K562 (cell line): ENCODE data around the gene FMNL3. TPM values are rescaled to one million over a fixed set of nuclear protein-coding genes. Genes with fewer than 3 reads are reported as not detected.
A peak's percentile ranks its signal among the peaks of the same experiment; 100 is the strongest.

ENCODE experiments used
- ATAC-seq: fragments of 200-7000 bp; cut with Tn5 transposase; 3 replicates; pipeline ENCODE4 v1.9.1; 2020; ENCODE audit warnings: moderate library complexity
- BruUV-seq: library from RNA; stranded (reverse); fragments of 400-500 nt; replicated peaks from 2 replicates; lab custom pipeline; 2021; lab: Mats Ljungman, UMichigan
- CTCF ChIA-PET: fragments of 300-600 bp; formaldehyde crosslinking; extraction: SDS; loops from one replicate; lab custom pipeline; 2021; ENCODE audit warnings: low intra/inter-chr PET ratio; lab: Yijun Ruan, JAX
- POLR2A ChIA-PET: fragments of 300-600, 350-650 bp; sonication (Branson Sonifier 250); formaldehyde crosslinking; extraction: SDS; loops from one replicate; lab custom pipeline; 2021; ENCODE audit warnings: antibody characterized with exemption, inconsistent platforms; lab: Yijun Ruan, JAX
- DNase-seq, 4 experiments: peaks; one replicate each; pipeline versions ENCODE4 v3.0.0 to v3.0.0-alpha.2; 2011 to 2018; ENCODE audit warnings: low spot score in 3 of 4, mixed read lengths in 3 of 4; ENCODE audit errors: extremely low read depth in 1 of 4
- FAIRE-seq: peaks from 2 replicates; lab custom pipeline; 2011; peaks lifted over from hg19 to GRCh38; lab: Jason Lieb, UNC
- H2AFZ ChIP-seq: 2 replicates; pipeline ENCODE4 v1.6.0; 2011; ENCODE audit warnings: low read depth, low read length, control low read depth, inconsistent platforms
- H3K27ac ChIP-seq: fragments of 200-600 bp; 3 replicates; pipeline ENCODE4 v1.8.0; 2011; ENCODE audit warnings: low read depth, mild to moderate bottlenecking, control low read depth, inconsistent platforms, low read length, moderate library complexity, mixed read lengths; ENCODE audit errors: extremely low read depth
- H3K27me3 ChIP-seq, 2 experiments: fragments of 300-600 bp in 1 of 2; 2 replicates in 1 of 2; 3 replicates in 1 of 2; pipeline versions ENCODE4 v1.6.0 to v1.8.0; 2011; ENCODE audit warnings: inconsistent platforms in 2 of 2, low read length in 2 of 2, mild to moderate bottlenecking in 1 of 2, mixed read lengths in 1 of 2, moderate library complexity in 1 of 2; ENCODE audit not compliant: control insufficient read depth in 2 of 2, insufficient read depth in 2 of 2
- H3K36me3 ChIP-seq: fragments of 300-600 bp; 3 replicates; pipeline ENCODE4 v1.8.0; 2011; ENCODE audit warnings: mild to moderate bottlenecking, low read length, inconsistent platforms; ENCODE audit not compliant: control insufficient read depth, insufficient read depth
- H3K4me1 ChIP-seq, 2 experiments: fragments of 200-600 bp in 1 of 2; replicated peaks in 1 of 2; 2 replicates in 1 of 2; 3 replicates in 1 of 2; pipeline versions ENCODE4 v1.5.1 to v1.8.0; 2011; ENCODE audit warnings: inconsistent platforms in 2 of 2, low read length in 2 of 2, mild to moderate bottlenecking in 1 of 2, mixed read lengths in 1 of 2, moderate library complexity in 1 of 2; ENCODE audit not compliant: control insufficient read depth in 2 of 2, insufficient read depth in 2 of 2
- H3K4me2 ChIP-seq: 2 replicates; pipeline ENCODE4 v1.6.1; 2011; ENCODE audit warnings: low read length, control low read depth, inconsistent platforms, mixed read lengths; ENCODE audit not compliant: insufficient read depth
- H3K4me3 ChIP-seq: fragments of 200-600 bp; sonication (generic), shearing (Covaris generic); 2 replicates; pipeline ENCODE4 v1.5.1; 2016; ENCODE audit warnings: control low read depth, inconsistent platforms
- H3K79me2 ChIP-seq: fragments of 200-600 bp; 3 replicates; pipeline ENCODE4 v1.8.0; 2011; ENCODE audit warnings: low read length, inconsistent platforms; ENCODE audit not compliant: control insufficient read depth, insufficient read depth
- H3K9ac ChIP-seq, 2 experiments: 2 replicates each; pipeline versions ENCODE4 v1.6.0 to v1.6.1; 2011; ENCODE audit warnings: low read depth in 2 of 2, low read length in 2 of 2, control low read depth in 1 of 2, inconsistent platforms in 1 of 2, mild to moderate bottlenecking in 1 of 2, mixed read lengths in 1 of 2; ENCODE audit not compliant: insufficient read depth in 1 of 2
- H3K9me1 ChIP-seq: one replicate; pipeline ENCODE4 v1.6.0; 2011; ENCODE audit warnings: inconsistent platforms, mild to moderate bottlenecking, low read length, moderate library complexity; ENCODE audit not compliant: control insufficient read depth, insufficient read depth
- H3K9me3 ChIP-seq: replicated peaks from 2 replicates; pipeline ENCODE4 v1.5.1; 2011; ENCODE audit warnings: low read depth, low read length, inconsistent platforms; ENCODE audit not compliant: control insufficient read depth, insufficient read depth
- H4K20me1 ChIP-seq: replicated peaks from 2 replicates; pipeline ENCODE4 v1.6.1; 2011; ENCODE audit warnings: low read length, inconsistent platforms, mixed read lengths; ENCODE audit not compliant: control insufficient read depth, insufficient read depth
- CEBPB ChIP-seq: fragments of 450-650 bp; IDR thresholded peaks from 2 replicates; pipeline ENCODE4 v1.6.1; 2016; ENCODE audit warnings: missing genetic modification characterization, missing compliant biosample characterization
- HMGN3 ChIP-seq: IDR thresholded peaks from 2 replicates; pipeline ENCODE4 v1.6.1; 2011; ENCODE audit warnings: borderline replicate concordance, low read depth, mild to moderate bottlenecking, mixed read lengths, low read length; ENCODE audit not compliant: insufficient read length; ENCODE audit errors: extremely low read depth
- MAFF ChIP-seq: IDR thresholded peaks from 2 replicates; pipeline ENCODE4 v1.6.1; 2012; ENCODE audit warnings: low read length, improper control_type of control experiment
- MCM3 ChIP-seq: fragments of 450-650 bp; IDR thresholded peaks from 2 replicates; pipeline ENCODE4 v1.6.1; 2016
- MED1 ChIP-seq: sonication (generic); formaldehyde crosslinking; IDR thresholded peaks from 2 replicates; pipeline ENCODE4 v1.8.1; 2023; ENCODE audit warnings: missing genetic modification reagents, borderline replicate concordance
- RBM39 ChIP-seq: fragments of 200-400 bp; formaldehyde crosslinking; optimal IDR thresholded peaks from 2 replicates; pipeline ENCODE3; 2018; ENCODE audit warnings: low read depth, low read length
- SP2 ChIP-seq: IDR thresholded peaks from 2 replicates; pipeline ENCODE4 v1.6.1; 2011; ENCODE audit warnings: mild to moderate bottlenecking, low read depth, low read length, moderate library complexity; ENCODE audit not compliant: poor library complexity, severe bottlenecking; ENCODE audit errors: extremely low read depth
- STAT6 ChIP-seq: sonication (generic); formaldehyde crosslinking; IDR thresholded peaks from 2 replicates; pipeline ENCODE4 v1.8.1; 2023; ENCODE audit warnings: mild to moderate bottlenecking, missing genetic modification reagents
- TBL1XR1 ChIP-seq, 2 experiments: IDR thresholded peaks; 2 replicates each; pipeline ENCODE4 v1.6.1; 2012; ENCODE audit warnings: improper control_type of control experiment in 2 of 2, low read length in 2 of 2, mild to moderate bottlenecking in 1 of 2
- TCF7 ChIP-seq: sonication (generic); IDR thresholded peaks from 2 replicates; pipeline ENCODE4 v1.6.1; 2016; ENCODE audit warnings: antibody characterized with exemption, borderline replicate concordance
- XRCC4 ChIP-seq: IDR thresholded peaks from one replicate; pipeline ENCODE4 v1.6.1; 2011; ENCODE audit not compliant: insufficient read depth, insufficient read length; ENCODE audit errors: extremely low read depth
- XRCC5 ChIP-seq: fragments of 200-400 bp; formaldehyde crosslinking; IDR thresholded peaks from 2 replicates; pipeline ENCODE4 v1.6.1; 2017; ENCODE audit warnings: low read depth, mild to moderate bottlenecking, low read length
- ZNF121 ChIP-seq: sonication (generic); formaldehyde crosslinking; conservative IDR thresholded peaks from 2 replicates; pipeline ENCODE4 v1.8.0; 2022; ENCODE audit warnings: missing genetic modification reagents
- ZNF311 ChIP-seq: fragments of 250-450 bp; sonication (Bioruptor Pico); IDR thresholded peaks from 2 replicates; pipeline ENCODE4 v1.4.0; 2020; ENCODE audit warnings: mild to moderate bottlenecking, moderate library complexity
- ZNF445 ChIP-seq: fragments of 250-450 bp; sonication (Bioruptor Pico); IDR thresholded peaks from 2 replicates; pipeline ENCODE4 v1.4.0; 2020; ENCODE audit warnings: low read depth, mild to moderate bottlenecking, moderate library complexity
- ZSCAN32 ChIP-seq: fragments of 450-650 bp; formaldehyde crosslinking; IDR thresholded peaks from 2 replicates; pipeline ENCODE4 v1.4.0; 2020; ENCODE audit warnings: mild to moderate bottlenecking, moderate library complexity
- WGBS: fragments of 100-300 bp; shearing (Covaris generic); methylation state at CpG from one replicate; pipeline ENCODE4 v1.1.6; 2016; ENCODE audit warnings: low coverage, mixed read lengths; ENCODE audit not compliant: insufficient coverage; ENCODE audit errors: missing lambda C conversion rate; 5-methylcytosine and 5-hydroxymethylcytosine counted together
- in situ Hi-C: fragments of 300-500 bp; cut with MboI; formaldehyde crosslinking; loops from 4 replicates; pipeline ENCODE4 v1.15.0; 2018; ENCODE audit warnings: inconsistent platforms, mixed read lengths
- intact Hi-C: fragments of 100-400 bp; cut with micrococcal nuclease; formaldehyde crosslinking; loops from 2 replicates; pipeline ENCODE4 v1.14.2; 2022
- polyA plus RNA-seq, 8 experiments: library from polyadenylated mRNA; depleted of rRNA in 4 of 8; stranded (reverse) in 5 of 8; unstranded in 3 of 8; fragments of >200 nt; fragmentation: Nextera tagmentation in 2 of 8; fragmentation: Illumina TruSeq in 1 of 8; extraction: Ambion mirVana in 2 of 8; extraction: Trizol in 1 of 8; gene quantifications; 2 replicates each; pipeline versions ENCODE4 v1.2.1 to v1.2.3, GENCODE V29; 2011 to 2014; ENCODE audit warnings: inconsistent platforms in 1 of 8, missing spikeins in 1 of 8
- total RNA-seq, 7 experiments: library from RNA; depleted of rRNA in 6 of 7; stranded (reverse); fragments of >200 nt in 6 of 7; fragmentation: Illumina TruSeq in 2 of 7; extraction: Trizol in 2 of 7; gene quantifications; 2 replicates each; pipeline versions ENCODE4 v1.2.1 to v1.2.3, GENCODE V29; 2011 to 2021; ENCODE audit warnings: low replicate concordance in 1 of 7
- TF ChIP-seq, protein P1 (sequence below): sonication (generic); formaldehyde crosslinking; IDR thresholded peaks from 2 replicates; pipeline ENCODE4 v1.8.0; 2022; ENCODE audit warnings: missing genetic modification reagents, mild to moderate bottlenecking, borderline replicate concordance

Gene FMNL3
- total and polyA plus RNA-seq, 9 of the 15 experiments (the other 6 are each of a cell fraction or from before 2014, with no cell fraction given), result 0.49 to 14.4 (median 6.8) TPM

DNA sequence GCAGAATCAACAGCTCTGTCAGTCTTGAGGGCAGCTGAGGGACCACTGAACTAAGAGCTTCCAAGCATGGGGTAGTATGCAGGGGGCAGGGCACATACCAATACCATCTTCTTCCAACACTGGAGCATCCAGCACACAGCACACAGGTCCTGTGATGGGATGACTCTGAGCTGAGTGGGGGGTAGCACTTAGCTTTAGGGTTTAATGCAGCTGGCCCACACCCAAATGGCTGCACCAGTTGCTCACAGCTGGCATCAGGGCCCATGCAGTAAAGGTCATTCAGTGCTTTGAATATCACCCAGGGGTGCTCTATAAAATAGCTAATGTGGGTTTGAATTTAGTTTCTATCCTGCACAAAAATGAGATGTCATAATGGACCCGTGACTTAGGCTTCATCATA, 103.5 kb downstream of the FMNL3 start (continued):
- TF ChIP-seq STAT6 (CRISPR knock-in tag) (no peak), HMGN3 (no peak), MCM3 (no peak), XRCC4 (no peak), ZSCAN32 (CRISPR knock-in tag) (no peak), MED1 (CRISPR knock-in tag) (no peak), MAFF (no peak), TCF7 (no peak)

- Histone ChIP-seq H2AFZ (no peak overlapping the region), H3K79me2 (no peaks in the 10 kb centered on the region), H3K4me3 (no peak overlapping the region), H3K9me1 (no peaks in the 10 kb centered on the region), H3K4me2 (no peak overlapping the region), H3K9me3 (no peaks in the 10 kb centered on the region), H3K27ac (no peak overlapping the region), H3K9ac (no peak overlapping the region), H3K27me3 (no peaks in the 10 kb centered on the region; a peak in 1 of 5 replicates), H3K36me3 (no peaks in the 10 kb centered on the region), H3K4me1 (peaks cover 0 to 3% of the 10 kb centered on the region in 2 experiments; a peak in 1 of 5 replicates), H4K20me1 (peaks cover 8% of the 10 kb centered on the region; the same call in 1 of the 2 replicates)
- in situ Hi-C loops (no loop called here), intact Hi-C loops (no loop called here)
- peak in 1 of 4 experiments; percentile 3 for DNase-seq
- 59% methylated on average over 7 of the region's 8 CpGs for WGBS
- no TSS peak for BruUV-seq
- no peak for ATAC-seq
- CTCF ChIA-PET, result no interaction called here
- POLR2A ChIA-PET, result interaction anchor here (0.6 to 1.5 kb wide), 6 partner anchors 11 to 141 kb away, joined by 3 to 4 read pairs (median 3); partner anchors contain the start of gene TMBIM6
- FAIRE-seq, result no peak
- TF ChIP-seq ZNF121 (no peak), CEBPB (tag) (no peak), XRCC5 (no peak), SP2 (no peak), RBM39 (no peak), TBL1XR1 (IDR thresholded peaks at IDR 0.05; ENCODE audit: low read length in 2 of 2) (no peak), ZNF445 (CRISPR knock-in tag) (no peak), ZNF311 (no peak)
- TF ChIP-seq, protein P1, sequence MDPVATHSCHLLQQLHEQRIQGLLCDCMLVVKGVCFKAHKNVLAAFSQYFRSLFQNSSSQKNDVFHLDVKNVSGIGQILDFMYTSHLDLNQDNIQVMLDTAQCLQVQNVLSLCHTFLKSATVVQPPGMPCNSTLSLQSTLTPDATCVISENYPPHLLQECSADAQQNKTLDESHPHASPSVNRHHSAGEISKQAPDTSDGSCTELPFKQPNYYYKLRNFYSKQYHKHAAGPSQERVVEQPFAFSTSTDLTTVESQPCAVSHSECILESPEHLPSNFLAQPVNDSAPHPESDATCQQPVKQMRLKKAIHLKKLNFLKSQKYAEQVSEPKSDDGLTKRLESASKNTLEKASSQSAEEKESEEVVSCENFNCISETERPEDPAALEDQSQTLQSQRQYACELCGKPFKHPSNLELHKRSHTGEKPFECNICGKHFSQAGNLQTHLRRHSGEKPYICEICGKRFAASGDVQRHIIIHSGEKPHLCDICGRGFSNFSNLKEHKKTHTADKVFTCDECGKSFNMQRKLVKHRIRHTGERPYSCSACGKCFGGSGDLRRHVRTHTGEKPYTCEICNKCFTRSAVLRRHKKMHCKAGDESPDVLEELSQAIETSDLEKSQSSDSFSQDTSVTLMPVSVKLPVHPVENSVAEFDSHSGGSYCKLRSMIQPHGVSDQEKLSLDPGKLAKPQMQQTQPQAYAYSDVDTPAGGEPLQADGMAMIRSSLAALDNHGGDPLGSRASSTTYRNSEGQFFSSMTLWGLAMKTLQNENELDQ, result no peak
Measured at GRCh38 chr12:49599961-49600360, 107.2 kb downstream of the FMNL3 start.
